Progenitor cell of endocrine pancreas (in vitro differentiated cells): ENCODE data around the gene FCHSD2. TPM values are rescaled to one million over a fixed set of nuclear protein-coding genes. Genes with fewer than 3 reads are reported as not detected.
"Not testable (repeated sequence)": the region's sequence is repeated elsewhere in the genome, so short reads cannot be mapped to it uniquely, and the experiment has no call there.

Experiments
- DNase-seq: peaks from one replicate; pipeline ENCODE4 v3.0.0; 2021; ENCODE audit warnings: low spot score; ENCODE audit not compliant: unreplicated experiment
- H3K27ac Mint-ChIP-seq: 2 replicates; pipeline ENCODE4 v1.8.0; 2021; ENCODE audit warnings: mild to moderate bottlenecking, moderate library complexity, mixed read lengths
- H3K27me3 Mint-ChIP-seq: 2 replicates; pipeline ENCODE4 v1.8.0; 2021; ENCODE audit warnings: mixed read lengths
- H3K36me3 Mint-ChIP-seq: 2 replicates; pipeline ENCODE4 v1.8.0; 2022; ENCODE audit warnings: mixed read lengths; ENCODE audit not compliant: insufficient read depth
- H3K4me1 Mint-ChIP-seq: 2 replicates; pipeline ENCODE4 v1.8.0; 2021; ENCODE audit warnings: low read depth, mixed read lengths
- H3K4me3 Mint-ChIP-seq: 2 replicates; pipeline ENCODE4 v1.8.0; 2021; ENCODE audit warnings: low read depth, mild to moderate bottlenecking, moderate library complexity, mixed read lengths
- H3K9me3 Mint-ChIP-seq: 2 replicates; pipeline ENCODE4 v1.8.0; 2021; ENCODE audit warnings: low read depth, mixed read lengths
- CTCF ChIP-seq: fragments of 200-600 bp; sonication (generic); IDR thresholded peaks from one replicate; pipeline ENCODE4 v1.5.0; 2021; ENCODE audit warnings: antibody characterized with exemption, mild to moderate bottlenecking; ENCODE audit not compliant: unreplicated experiment
- total RNA-seq: library from RNA; stranded (reverse); gene quantifications from 2 replicates; pipeline ENCODE4 v1.2.1, GENCODE V29; 2021

The FCHSD2 gene
- total RNA-seq, 1 donor from 2014 or later = 35.4 TPM

- TF ChIP-seq CTCF = no peak
- peak overlapping the region; percentile 97 for H3K27ac Mint-ChIP-seq
- H3K4me1 Mint-ChIP-seq = peaks cover 19% of the 10 kb centered on the region
- DNase-seq = no peak
- no peaks in the 10 kb centered on the region for H3K27me3 Mint-ChIP-seq
- H3K9me3 Mint-ChIP-seq = no peaks in the 10 kb centered on the region
- peaks cover 7% of the 10 kb centered on the region for H3K36me3 Mint-ChIP-seq
- H3K4me3 Mint-ChIP-seq = peak overlapping the region; percentile 86
These were observed 329.5 kb downstream of the FCHSD2 start for GRCh38 chr11:72812604-72812966.

- H3K36me3 Mint-ChIP-seq, DNase-seq, H3K27me3 Mint-ChIP-seq, H3K4me3 Mint-ChIP-seq, H3K27ac Mint-ChIP-seq, H3K9me3 Mint-ChIP-seq: not testable (repeated sequence)
- peaks cover 19% of the 10 kb centered on the region for H3K4me1 Mint-ChIP-seq
These were observed 330.4 kb downstream of the FCHSD2 start for GRCh38 chr11:72811686-72812085.

- no peak for DNase-seq
- no peaks in the 10 kb centered on the region for H3K9me3 Mint-ChIP-seq
- peaks cover 5% of the 10 kb centered on the region for H3K36me3 Mint-ChIP-seq
- H3K4me3 Mint-ChIP-seq = no peak overlapping the region
- H3K4me1 Mint-ChIP-seq = peaks cover 10% of the 10 kb centered on the region
- H3K27me3 Mint-ChIP-seq = no peaks in the 10 kb centered on the region
- no peak overlapping the region for H3K27ac Mint-ChIP-seq
- TF ChIP-seq CTCF = no peak
These were observed 333.8 kb downstream of the FCHSD2 start for GRCh38 chr11:72808331-72808798.

GRCh38 chr11:72807792-72808191, 334.3 kb downstream of the FCHSD2 start:
- TF ChIP-seq CTCF = no peak
- no peak overlapping the region for H3K27ac Mint-ChIP-seq
- peaks cover 5% of the 10 kb centered on the region for H3K36me3 Mint-ChIP-seq
- no peak overlapping the region for H3K4me3 Mint-ChIP-seq
- no peak for DNase-seq
- no peaks in the 10 kb centered on the region for H3K27me3 Mint-ChIP-seq
- no peaks in the 10 kb centered on the region for H3K9me3 Mint-ChIP-seq
- H3K4me1 Mint-ChIP-seq = peaks cover 7% of the 10 kb centered on the region

GRCh38 chr11:72807021-72807693, 335.0 kb downstream of the FCHSD2 start:
- Mint-ChIP-seq H3K27me3 (no peaks in the 10 kb centered on the region), H3K4me1 (peaks cover 3% of the 10 kb centered on the region), H3K9me3 (no peaks in the 10 kb centered on the region), H3K4me3 (no peak overlapping the region), H3K27ac (no peak overlapping the region), H3K36me3 (peaks cover 5% of the 10 kb centered on the region)
- no peak for TF ChIP-seq CTCF
- no peak for DNase-seq

- not testable (repeated sequence) for DNase-seq, H3K27ac Mint-ChIP-seq, H3K36me3 Mint-ChIP-seq, H3K9me3 Mint-ChIP-seq, H3K4me1 Mint-ChIP-seq, H3K27me3 Mint-ChIP-seq, H3K4me3 Mint-ChIP-seq
These were observed 335.7 kb downstream of the FCHSD2 start for GRCh38 chr11:72806378-72806777.
